ENCODE results near the gene FICD.
"Not testable (repeated sequence)": the region's sequence is repeated elsewhere in the genome, so short reads cannot be mapped to it uniquely, and the experiment has no call there.

Gene FICD

DNA sequence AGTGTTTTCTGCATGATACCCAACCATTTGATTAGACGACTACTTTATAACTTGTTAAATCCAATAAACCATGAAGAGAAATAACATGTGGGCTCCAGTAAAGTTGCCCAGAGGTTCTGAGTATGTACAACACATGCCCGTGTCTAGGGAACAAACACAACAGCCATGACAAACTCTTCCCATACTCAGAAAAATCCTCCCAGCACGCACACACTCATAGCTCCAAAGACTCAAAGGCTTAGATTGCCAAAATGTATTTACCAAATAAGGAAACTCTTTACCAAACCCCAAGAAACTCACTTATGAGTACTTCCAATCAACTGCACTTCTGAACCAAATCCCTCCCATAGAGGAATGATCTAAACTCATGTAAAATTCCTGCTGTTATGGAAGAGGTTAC, 28.6 kb downstream of the FICD start:
- Mint-ChIP-seq H3K9me3 (no peaks in the 10 kb centered on the region), H3K27ac (no peak overlapping the region), H3K4me1 (peaks cover 24% of the 10 kb centered on the region), H3K27me3 (no peaks in the 10 kb centered on the region), H3K4me3 (no peak overlapping the region)
- no peak for ATAC-seq
- no peak for DNase-seq

DNA sequence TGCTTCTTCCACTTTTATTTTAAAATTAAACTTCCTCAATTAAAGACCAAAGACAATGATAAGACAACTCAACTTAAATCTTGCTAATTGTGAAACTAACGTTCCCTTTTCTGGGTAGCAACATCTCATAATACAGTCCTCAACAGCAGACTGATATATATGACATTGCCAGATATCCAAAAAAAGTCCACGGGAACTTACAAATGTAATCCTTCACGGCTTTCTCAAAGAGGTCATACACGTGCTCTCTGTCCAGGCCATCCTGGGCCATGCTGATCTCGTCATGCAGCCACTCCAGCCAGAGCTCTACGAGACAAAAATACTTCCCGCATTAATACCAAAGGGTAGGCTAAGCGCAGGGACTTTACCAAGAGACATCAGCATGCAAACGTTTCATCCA, 32.6 kb downstream of the FICD start:
- no peak for ATAC-seq

DNA sequence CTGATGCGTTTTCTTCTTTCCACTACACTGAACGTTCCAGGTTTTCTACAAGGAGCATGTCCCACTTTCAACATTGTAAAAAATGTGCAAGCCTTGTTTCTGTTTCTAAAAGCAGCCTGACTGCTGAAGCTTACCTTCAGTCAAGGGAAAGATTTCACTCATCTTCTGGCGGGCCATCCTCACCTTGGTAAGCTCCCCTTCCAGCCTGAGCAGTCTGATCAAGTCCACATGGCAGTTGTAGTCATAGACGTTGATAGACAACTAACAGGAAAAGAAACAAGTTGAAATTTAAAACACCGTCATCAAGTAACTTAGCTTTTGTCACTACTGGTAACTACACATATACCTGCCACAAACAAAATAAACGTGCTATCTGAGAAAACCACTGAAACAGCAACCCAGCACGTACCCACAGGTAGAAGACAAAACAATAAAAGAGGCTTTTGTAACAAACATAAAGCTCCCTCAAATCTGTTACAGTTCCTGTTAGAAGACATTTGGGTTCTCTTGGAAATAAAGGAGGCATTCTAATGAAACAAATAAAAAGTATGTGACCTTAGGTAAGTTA, 34.0 kb downstream of the FICD start:
- no peak for DNase-seq
- no peak for ATAC-seq
- no peaks in the 10 kb centered on the region for H3K9me3 Mint-ChIP-seq
- H3K27ac Mint-ChIP-seq: no peak overlapping the region
- H3K4me1 Mint-ChIP-seq: peaks cover 45% of the 10 kb centered on the region
- H3K27me3 Mint-ChIP-seq: no peaks in the 10 kb centered on the region
- H3K4me3 Mint-ChIP-seq: no peak overlapping the region

More for the DNA sequence above, 32.6 kb downstream of the FICD start:
- DNase-seq: no peak
- Mint-ChIP-seq H3K27me3 (no peaks in the 10 kb centered on the region), H3K4me1 (peaks cover 31% of the 10 kb centered on the region), H3K27ac (no peak overlapping the region), H3K9me3 (no peaks in the 10 kb centered on the region), H3K4me3 (no peak overlapping the region)

DNA sequence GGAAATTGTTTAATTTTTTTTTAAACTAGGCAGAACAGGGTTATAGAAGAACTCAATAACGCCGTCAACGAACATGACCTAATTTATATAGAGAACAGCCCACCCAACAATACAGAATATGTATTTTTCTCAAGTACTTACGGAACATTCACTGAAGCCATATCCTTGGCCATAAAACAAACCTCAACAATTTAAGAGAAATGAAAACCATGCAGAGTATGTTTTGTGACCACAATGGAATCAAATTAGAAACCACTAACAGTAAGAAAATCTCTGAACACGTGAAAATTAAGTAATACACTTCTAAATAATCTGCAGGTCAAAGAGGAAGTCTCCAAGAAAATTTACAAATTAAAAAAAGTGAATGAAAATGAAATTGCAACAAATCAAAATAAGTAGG, 36.5 kb downstream of the FICD start:
- peaks cover 67% of the 10 kb centered on the region for H3K4me1 Mint-ChIP-seq

GRCh38 chr12:108553799-108554198, 38.7 kb downstream of the FICD start:
- peaks cover 84% of the 10 kb centered on the region for H3K4me1 Mint-ChIP-seq
- DNase-seq: no peak
- H3K4me3 Mint-ChIP-seq: no peak overlapping the region
- H3K27ac Mint-ChIP-seq: no peak overlapping the region
- H3K9me3 Mint-ChIP-seq: no peaks in the 10 kb centered on the region
- H3K27me3 Mint-ChIP-seq: no peaks in the 10 kb centered on the region
- no peak for ATAC-seq

More for the DNA sequence above, 36.5 kb downstream of the FICD start:
- peak overlapping the region in 1 of 2 donors; percentile 21 for H3K27ac Mint-ChIP-seq
- ATAC-seq (no peak), DNase-seq (no peak)
- no peaks in the 10 kb centered on the region for H3K27me3 Mint-ChIP-seq
- no peaks in the 10 kb centered on the region for H3K9me3 Mint-ChIP-seq
- H3K4me3 Mint-ChIP-seq: peak overlapping the region; percentile 9 to 76

- H3K27me3 Mint-ChIP-seq, DNase-seq, H3K27ac Mint-ChIP-seq, H3K9me3 Mint-ChIP-seq, ATAC-seq: not testable (repeated sequence)
- Mint-ChIP-seq H3K4me1 (peaks cover 93% of the 10 kb centered on the region), H3K4me3 (peak overlapping the region in 1 of 2 donors; percentile 36)
These were observed 40.3 kb downstream of the FICD start for GRCh38 chr12:108555383-108555782.

GRCh38 chr12:108559007-108559655, 44.1 kb downstream of the FICD start:
- ATAC-seq: no peak
- Mint-ChIP-seq H3K4me3 (peak overlapping the region; percentile 99 to 100), H3K27me3 (no peaks in the 10 kb centered on the region), H3K27ac (peak overlapping the region; percentile 100), H3K4me1 (peaks cover 56% of the 10 kb centered on the region), H3K9me3 (no peaks in the 10 kb centered on the region)
- DNase-seq: no peak

GRCh38 chr12:108559748-108560147, 44.7 kb downstream of the FICD start:
- peak overlapping the region; percentile 100 for H3K27ac Mint-ChIP-seq
- H3K27me3 Mint-ChIP-seq: no peaks in the 10 kb centered on the region
- no peak for ATAC-seq
- DNase-seq: peak in 1 of 2 donors; percentile 20
- peak overlapping the region; percentile 99 to 100 for H3K4me3 Mint-ChIP-seq
- H3K4me1 Mint-ChIP-seq: peaks cover 52% of the 10 kb centered on the region
- H3K9me3 Mint-ChIP-seq: no peaks in the 10 kb centered on the region

- H3K27me3 Mint-ChIP-seq: no peaks in the 10 kb centered on the region
- H3K4me1 Mint-ChIP-seq: peaks cover 47% of the 10 kb centered on the region
- H3K9me3 Mint-ChIP-seq: no peaks in the 10 kb centered on the region
- no peak for DNase-seq
- peak overlapping the region; percentile 99 to 100 for H3K4me3 Mint-ChIP-seq
- ATAC-seq: no peak
- peak overlapping the region; percentile 100 for H3K27ac Mint-ChIP-seq
These were observed 45.2 kb downstream of the FICD start for GRCh38 chr12:108560321-108560721.

DNA sequence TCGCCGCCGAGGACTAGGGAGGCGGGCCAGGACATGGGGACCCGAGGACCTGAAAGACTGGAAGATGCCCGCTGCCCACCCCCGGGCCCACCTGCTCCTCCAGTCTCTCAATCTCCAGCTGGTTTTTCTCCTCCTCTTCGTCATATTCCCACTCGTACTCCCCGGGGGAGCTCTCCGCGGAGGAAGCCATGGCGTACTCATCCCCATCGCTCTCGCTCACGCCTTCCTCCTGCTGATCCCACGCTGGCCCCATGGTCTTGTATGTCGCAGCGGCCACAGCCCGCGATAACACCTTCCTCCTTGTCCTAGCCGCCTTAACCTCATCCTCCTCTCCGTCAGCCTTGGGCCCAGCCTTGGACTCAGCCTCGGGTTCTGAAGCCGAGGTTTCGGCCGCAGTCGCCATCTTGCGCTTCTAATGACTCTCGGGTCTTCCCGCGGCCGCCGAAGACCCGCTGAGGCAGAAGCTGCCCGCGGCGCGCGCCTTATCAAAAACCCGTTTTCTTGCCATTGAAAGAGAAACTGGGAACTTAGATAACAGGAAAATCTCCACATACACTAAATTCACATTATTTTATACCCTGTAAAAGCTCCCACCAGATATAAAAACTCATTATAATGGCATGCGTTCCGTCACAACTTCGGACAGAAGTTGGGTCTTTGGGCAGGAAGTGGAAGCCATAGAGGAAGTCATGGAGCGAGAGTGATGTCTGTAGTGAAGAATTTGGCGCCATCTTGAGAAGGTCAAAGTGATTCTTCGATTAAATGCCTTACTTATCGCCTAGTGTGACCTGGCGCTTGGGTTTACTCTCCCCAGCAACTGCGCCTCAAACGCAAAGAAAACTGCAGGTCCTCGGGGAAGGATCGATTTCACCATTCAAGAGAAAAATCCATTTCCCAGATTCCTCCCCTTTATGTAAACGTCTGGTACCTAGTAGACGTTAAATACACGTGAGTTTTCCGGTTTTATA, 46.0 kb downstream of the FICD start, which contains the start of gene SART3:
TSS of gene SART3 (minus strand) at position 422 of the 968 bp plus-strand sequence. CDS start at position 403, 19 bp downstream.
- ATAC-seq: peak; percentile 62
- Mint-ChIP-seq H3K4me1 (peaks cover 47% of the 10 kb centered on the region), H3K27me3 (no peaks in the 10 kb centered on the region), H3K27ac (peak within 1 kb of the TSS; percentile 100), H3K9me3 (no peaks in the 10 kb centered on the region), H3K4me3 (peak within 1 kb of the TSS; percentile 99 to 100)
- DNase-seq: peak; percentile 84 to 89

DNA sequence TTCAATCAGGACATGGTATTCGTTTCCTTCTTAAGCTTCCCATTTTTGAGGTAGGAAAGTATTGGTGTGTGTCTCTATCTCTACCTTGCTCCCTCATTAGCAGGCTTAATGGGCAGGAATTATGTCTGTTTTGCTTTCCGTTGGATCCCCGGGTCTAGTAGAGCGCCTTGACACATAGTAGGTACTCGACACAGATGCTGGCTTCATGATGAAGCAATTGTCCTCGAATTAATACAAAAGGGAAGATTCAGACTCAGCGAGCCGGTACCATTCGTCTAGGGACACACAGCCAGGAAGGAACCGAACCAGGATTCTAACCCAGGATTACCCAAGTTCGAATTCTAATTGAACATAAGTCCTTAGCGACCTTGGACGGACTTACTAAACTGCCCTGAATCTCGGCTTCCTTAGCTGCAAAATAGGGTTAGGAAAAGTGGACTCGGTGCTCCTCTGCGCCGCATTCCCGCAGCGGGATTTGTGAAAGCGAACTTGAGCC, 46.8 kb downstream of the FICD start:
- peak; percentile 0 for ATAC-seq
- no peaks in the 10 kb centered on the region for H3K27me3 Mint-ChIP-seq
- peak overlapping the region; percentile 99 to 100 for H3K4me3 Mint-ChIP-seq
- peak overlapping the region; percentile 100 for H3K27ac Mint-ChIP-seq
- no peak for DNase-seq
- no peaks in the 10 kb centered on the region for H3K9me3 Mint-ChIP-seq
- peaks cover 47% of the 10 kb centered on the region for H3K4me1 Mint-ChIP-seq

DNA sequence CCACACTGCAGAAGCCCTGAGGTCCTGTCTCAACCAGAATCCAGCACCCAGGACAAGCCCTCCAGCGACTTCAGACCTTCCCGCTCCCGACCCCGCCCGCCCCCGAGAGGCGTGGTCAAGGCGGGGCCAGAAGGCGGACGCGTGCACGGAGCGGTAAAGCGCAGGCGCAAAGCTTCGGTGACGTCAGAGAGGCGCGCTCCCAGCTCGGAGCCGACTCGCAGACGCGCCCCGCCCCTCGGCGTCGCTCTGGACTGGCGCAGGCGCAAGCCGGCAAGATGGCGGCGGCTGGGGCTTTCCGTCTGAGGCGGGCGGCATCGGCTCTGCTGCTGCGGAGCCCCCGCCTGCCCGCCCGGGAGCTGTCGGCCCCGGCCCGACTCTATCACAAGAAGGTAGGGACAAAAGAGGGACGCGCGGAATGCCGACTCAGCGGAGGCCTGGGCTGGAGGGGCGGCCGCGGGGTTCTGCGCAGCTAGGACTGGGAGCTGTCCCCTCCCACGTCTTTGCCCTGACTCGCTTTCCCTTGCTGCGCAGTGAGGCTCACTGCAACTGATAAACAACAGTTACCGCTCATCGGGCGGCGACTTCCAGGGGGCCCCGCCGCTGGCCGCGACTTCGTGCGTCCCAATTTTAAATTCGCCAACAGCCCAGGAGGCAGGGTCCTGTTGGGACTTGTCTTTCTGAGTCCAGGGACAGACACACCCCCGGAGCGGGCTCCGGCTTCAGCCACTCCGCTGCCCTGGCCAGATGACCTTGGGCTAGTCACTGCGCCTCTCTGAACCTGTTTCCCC, 47.5 kb downstream of the FICD start, which contains the start of gene ISCU:
TSS of gene ISCU (plus strand) at position 249 of the 788 bp plus-strand sequence. CDS start at position 276, 27 bp downstream.
- peak within 1 kb of the TSS; percentile 99 to 100 for H3K4me3 Mint-ChIP-seq

DNA sequence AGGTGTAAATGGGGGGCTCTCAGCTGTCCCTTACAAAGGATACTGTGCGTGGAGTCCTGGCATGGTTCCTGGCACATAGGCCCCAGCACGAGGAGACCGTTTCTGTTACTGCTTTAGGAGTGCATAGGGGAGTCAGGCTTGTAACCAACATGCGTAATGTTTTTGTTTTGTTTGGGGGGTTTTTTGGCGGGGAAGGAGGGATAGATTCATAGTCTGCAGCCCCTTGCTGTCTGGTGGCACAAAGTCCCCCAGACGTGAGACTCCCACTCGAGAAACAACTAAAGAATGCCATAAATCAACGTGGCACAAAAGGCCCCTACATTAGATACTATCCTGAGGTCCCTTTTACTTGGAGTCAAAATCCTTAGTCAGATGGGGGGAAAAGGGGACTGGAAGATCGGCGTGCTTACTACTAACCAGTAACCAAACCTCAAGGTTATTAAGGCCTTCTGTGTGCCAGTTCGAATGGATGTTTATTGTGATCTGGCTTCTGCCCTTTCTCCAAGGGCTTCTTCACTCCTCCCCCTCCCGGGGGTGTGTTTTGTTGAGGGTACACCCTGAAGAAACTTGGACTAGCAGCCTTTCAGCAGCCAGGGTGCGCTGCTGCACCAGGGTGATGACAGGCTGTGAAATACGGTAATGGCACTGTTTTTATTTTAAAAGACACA, 48.2 kb downstream of the FICD start:
- Mint-ChIP-seq H3K4me3 (peak overlapping the region; percentile 99 to 100), H3K9me3 (no peaks in the 10 kb centered on the region), H3K27ac (peak overlapping the region; percentile 96 to 97), H3K27me3 (no peaks in the 10 kb centered on the region), H3K4me1 (peaks cover 48% of the 10 kb centered on the region)
- DNase-seq (peak; percentile 82 to 91), ATAC-seq (peak; percentile 72)

More for the DNA sequence above, 47.5 kb downstream of the FICD start, which contains the start of gene ISCU:
- DNase-seq (peak; percentile 99), ATAC-seq (peak; percentile 66)
- Mint-ChIP-seq H3K4me1 (peaks cover 48% of the 10 kb centered on the region), H3K9me3 (no peaks in the 10 kb centered on the region), H3K27me3 (no peaks in the 10 kb centered on the region), H3K27ac (peak within 1 kb of the TSS; percentile 100)

DNA sequence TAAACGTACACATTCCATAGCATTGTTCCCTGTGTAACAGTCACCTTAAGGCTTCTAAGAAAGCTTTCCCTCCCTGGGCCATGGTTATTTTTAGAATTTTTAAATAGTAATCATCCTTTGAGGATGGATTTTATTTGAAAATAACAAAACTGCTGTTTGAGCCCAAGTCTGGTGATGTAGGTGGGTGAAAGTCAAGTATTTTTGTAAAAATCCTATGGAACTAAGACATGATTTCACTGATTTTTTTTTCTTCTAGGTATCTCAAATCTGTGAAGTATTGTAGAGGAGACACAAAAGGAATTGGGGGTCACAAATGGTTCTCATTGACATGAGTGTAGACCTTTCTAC, 48.7 kb downstream of the FICD start:
- DNase-seq (no peak), ATAC-seq (no peak)
- Mint-ChIP-seq H3K4me1 (peaks cover 48% of the 10 kb centered on the region), H3K4me3 (peak overlapping the region; percentile 99 to 100), H3K9me3 (no peaks in the 10 kb centered on the region), H3K27me3 (no peaks in the 10 kb centered on the region), H3K27ac (peak overlapping the region; percentile 96 to 97)
